Sigmoid colon (tissue), 7 donors: Measurements from ENCODE around the gene DDIT3. TPM values are rescaled to one million over a fixed set of nuclear protein-coding genes. Genes with fewer than 3 reads are reported as not detected.

Experiments
- DNase-seq: peaks from one replicate; pipeline ENCODE4 v3.0.0-alpha.2; 2019
- H3K27ac ChIP-seq, 4 donors: fragments of 200-600 bp; sonication (generic); one replicate each; pipeline ENCODE4 v1.5.1; 2016 to 2019; ENCODE audit warnings: mild to moderate bottlenecking in 1 of 4
- H3K27me3 ChIP-seq, 3 donors: fragments of 200-600 bp; sonication (generic); one replicate each; pipeline ENCODE4 v1.5.1; 2019; ENCODE audit warnings: mild to moderate bottlenecking in 1 of 3
- H3K36me3 ChIP-seq, 4 donors: fragments of 200-600 bp; sonication (generic); one replicate each; pipeline ENCODE4 v1.5.1; 2016 to 2019
- H3K4me1 ChIP-seq, 4 donors: fragments of 200-600 bp; sonication (generic); one replicate each; pipeline ENCODE4 v1.5.1; 2017 to 2019
- H3K4me3 ChIP-seq, 4 donors: fragments of 200-600 bp; sonication (generic); one replicate each; pipeline ENCODE4 v1.5.1; 2017 to 2019; ENCODE audit warnings: mild to moderate bottlenecking in 2 of 4, moderate library complexity in 1 of 4
- H3K9me3 ChIP-seq, 4 donors: fragments of 200-600 bp in 3 of 4; sonication (generic) in 3 of 4; one replicate each; pipeline versions ENCODE4 v1.5.1 to v1.6.1; 2013 to 2019
- CTCF ChIP-seq, 4 experiments: fragments of 450-650 bp in 3 of 4; fragments of 200-600 bp in 1 of 4; IDR thresholded peaks; one replicate each; pipeline ENCODE4 v1.5.1; 2016 to 2019; ENCODE audit warnings: antibody characterized with exemption in 4 of 4, mild to moderate bottlenecking in 3 of 4, moderate library complexity in 2 of 4
- EP300 ChIP-seq, 4 donors: sonication (generic); formaldehyde crosslinking; IDR thresholded peaks; one replicate each; pipeline ENCODE4 v1.6.1; 2017; ENCODE audit warnings: antibody characterized with exemption in 4 of 4
- POLR2A ChIP-seq, 2 donors: fragments of 450-650 bp; IDR thresholded peaks; one replicate each; pipeline ENCODE4 v1.6.1; 2016; ENCODE audit warnings: antibody characterized with exemption in 2 of 2, mild to moderate bottlenecking in 2 of 2, moderate library complexity in 2 of 2
- POLR2AphosphoS5 ChIP-seq, 4 donors: sonication (generic); formaldehyde crosslinking; IDR thresholded peaks; one replicate each; pipeline ENCODE4 v1.6.1; 2017; ENCODE audit warnings: antibody characterized with exemption in 4 of 4
- WGBS, 2 donors: extraction: QIAGEN DNeasy Blood & Tissue Kit; methylation state at CpG; one replicate each; pipeline ENCODE4 v1.1.7; 2013; 5-methylcytosine and 5-hydroxymethylcytosine counted together
- intact Hi-C: fragments of 100-400 bp; cut with DNase I; formaldehyde crosslinking; loops from one replicate; pipeline ENCODE4 v1.15.1; 2023
- polyA plus RNA-seq, 3 donors: library from polyadenylated mRNA; stranded (reverse); fragments of 200-250 nt; gene quantifications; one replicate each; pipeline ENCODE4 v1.2.3, GENCODE V29; 2013
- total RNA-seq, 4 donors: library from RNA; depleted of rRNA; stranded (reverse); fragments of >200 nt; gene quantifications; one replicate each; pipeline ENCODE4 v1.1.0, GENCODE V29; 2016
- donor health status: healthy with polysubstance abuse.
- donor health status: Bipolar disorder and iron deficiency.
- donor health status: healthy.

Gene DDIT3
- total and polyA plus RNA-seq, 7 donors = 30.7 to 52.9 (median 43.3) TPM

- H3K36me3 ChIP-seq = peaks cover 48 to 100% (median 83%) of the 10 kb centered on the region in 4 donors
- intact Hi-C loops = no loop called here
- H3K4me3 ChIP-seq = no peak overlapping the region
- H3K9me3 ChIP-seq = no peaks in the 10 kb centered on the region
- WGBS, 2 donors = 87 to 88% methylated on average over 5 of the region's 5 CpGs
- no peaks in the 10 kb centered on the region for H3K27me3 ChIP-seq
- no peak for DNase-seq
- TF ChIP-seq EP300 (IDR thresholded peaks at IDR 0.05) (no peak), CTCF (IDR thresholded peaks at IDR 0.05) (no peak), POLR2AphosphoS5 (IDR thresholded peaks at IDR 0.05) (no peak), POLR2A (IDR thresholded peaks at IDR 0.05) (no peak)
- peaks cover 0 to 8% (median 4%) of the 10 kb centered on the region in 4 donors for H3K4me1 ChIP-seq
- no peak overlapping the region for H3K27ac ChIP-seq
These were observed 10.3 kb upstream of the DDIT3 start for GRCh38 chr12:57530396-57531142.

- intact Hi-C loops = no loop called here
- H3K27ac ChIP-seq = peak overlapping the region in 1 of 4 donors; percentile 5
These were observed 9.5 kb upstream of the DDIT3 start for GRCh38 chr12:57529831-57530230.

GRCh38 chr12:57528831-57529555 is 8.7 kb upstream of the DDIT3 start:
- WGBS, 2 donors = 72 to 86% methylated on average over 10 of the region's 10 CpGs
- TF ChIP-seq EP300 (IDR thresholded peaks at IDR 0.05) (no peak), CTCF (IDR thresholded peaks at IDR 0.05) (no peak), POLR2AphosphoS5 (IDR thresholded peaks at IDR 0.05) (no peak), POLR2A (IDR thresholded peaks at IDR 0.05) (no peak)
- peaks cover 0 to 24% (median 19%) of the 10 kb centered on the region in 4 donors for H3K4me1 ChIP-seq
- intact Hi-C loops = no loop called here
- H3K9me3 ChIP-seq = no peaks in the 10 kb centered on the region
- H3K4me3 ChIP-seq = no peak overlapping the region
- DNase-seq = no peak
- H3K27me3 ChIP-seq = no peaks in the 10 kb centered on the region
- H3K27ac ChIP-seq = peak overlapping the region in 1 of 4 donors; percentile 23
- H3K36me3 ChIP-seq = peaks cover 53 to 100% (median 82%) of the 10 kb centered on the region in 4 donors

More at GRCh38 chr12:57529831-57530230, 9.5 kb upstream of the DDIT3 start:
- H3K4me3 ChIP-seq = no peak overlapping the region
- peaks cover 0 to 15% (median 11%) of the 10 kb centered on the region in 4 donors for H3K4me1 ChIP-seq
- TF ChIP-seq EP300 (IDR thresholded peaks at IDR 0.05) = no peak
- no peak for TF ChIP-seq POLR2AphosphoS5 (IDR thresholded peaks at IDR 0.05)
- TF ChIP-seq CTCF (IDR thresholded peaks at IDR 0.05) = no peak
- TF ChIP-seq POLR2A (IDR thresholded peaks at IDR 0.05) = no peak
- 81 to 83% methylated on average over 6 of the region's 6 CpGs for WGBS, 2 donors
- H3K36me3 ChIP-seq = peaks cover 54 to 100% (median 85%) of the 10 kb centered on the region in 4 donors
- DNase-seq = no peak
- H3K27me3 ChIP-seq = no peaks in the 10 kb centered on the region
- H3K9me3 ChIP-seq = no peaks in the 10 kb centered on the region

- peaks cover 49 to 94% (median 76%) of the 10 kb centered on the region in 4 donors for H3K36me3 ChIP-seq
- intact Hi-C loops = no loop called here
- 89 to 90% methylated on average over 12 of the region's 12 CpGs for WGBS, 2 donors
- H3K4me3 ChIP-seq = no peak overlapping the region
- H3K27ac ChIP-seq = no peak overlapping the region
- peaks cover 0 to 31% (median 27%) of the 10 kb centered on the region in 4 donors for H3K4me1 ChIP-seq
- no peak for DNase-seq
- H3K9me3 ChIP-seq = no peaks in the 10 kb centered on the region
- no peaks in the 10 kb centered on the region for H3K27me3 ChIP-seq
- TF ChIP-seq POLR2AphosphoS5 (IDR thresholded peaks at IDR 0.05) (no peak), POLR2A (IDR thresholded peaks at IDR 0.05) (no peak), EP300 (IDR thresholded peaks at IDR 0.05) (no peak), CTCF (IDR thresholded peaks at IDR 0.05) (no peak)
These were observed 7.9 kb upstream of the DDIT3 start for GRCh38 chr12:57528176-57528575.
